Suprapubic skin (tissue), 4 donors: ENCODE measurements around the gene SLC9A8.

ENCODE experiments used
- EP300 ChIP-seq: sonication (generic); formaldehyde crosslinking; IDR thresholded peaks from one replicate; pipeline ENCODE4 v1.6.1; 2017; ENCODE audit warnings: antibody characterized with exemption
- POLR2A ChIP-seq, 2 donors: fragments of 450-650 bp; IDR thresholded peaks; one replicate each; pipeline ENCODE4 v1.6.1; 2017; ENCODE audit warnings: antibody characterized with exemption in 2 of 2, mild to moderate bottlenecking in 2 of 2, moderate library complexity in 2 of 2
- POLR2AphosphoS5 ChIP-seq, 3 donors: sonication (generic); formaldehyde crosslinking; IDR thresholded peaks; one replicate each; pipeline ENCODE4 v1.6.1; 2017; ENCODE audit warnings: antibody characterized with exemption in 3 of 3
- TF ChIP-seq, protein P1 (sequence below), 2 donors: fragments of 200-600 bp in 1 of 2; fragments of 450-650 bp in 1 of 2; sonication (generic) in 1 of 2; IDR thresholded peaks; one replicate each; pipeline ENCODE4 v1.5.1; 2016 to 2019; ENCODE audit warnings: antibody characterized with exemption in 2 of 2, mild to moderate bottlenecking in 1 of 2, moderate library complexity in 1 of 2

- TF ChIP-seq, protein P1, sequence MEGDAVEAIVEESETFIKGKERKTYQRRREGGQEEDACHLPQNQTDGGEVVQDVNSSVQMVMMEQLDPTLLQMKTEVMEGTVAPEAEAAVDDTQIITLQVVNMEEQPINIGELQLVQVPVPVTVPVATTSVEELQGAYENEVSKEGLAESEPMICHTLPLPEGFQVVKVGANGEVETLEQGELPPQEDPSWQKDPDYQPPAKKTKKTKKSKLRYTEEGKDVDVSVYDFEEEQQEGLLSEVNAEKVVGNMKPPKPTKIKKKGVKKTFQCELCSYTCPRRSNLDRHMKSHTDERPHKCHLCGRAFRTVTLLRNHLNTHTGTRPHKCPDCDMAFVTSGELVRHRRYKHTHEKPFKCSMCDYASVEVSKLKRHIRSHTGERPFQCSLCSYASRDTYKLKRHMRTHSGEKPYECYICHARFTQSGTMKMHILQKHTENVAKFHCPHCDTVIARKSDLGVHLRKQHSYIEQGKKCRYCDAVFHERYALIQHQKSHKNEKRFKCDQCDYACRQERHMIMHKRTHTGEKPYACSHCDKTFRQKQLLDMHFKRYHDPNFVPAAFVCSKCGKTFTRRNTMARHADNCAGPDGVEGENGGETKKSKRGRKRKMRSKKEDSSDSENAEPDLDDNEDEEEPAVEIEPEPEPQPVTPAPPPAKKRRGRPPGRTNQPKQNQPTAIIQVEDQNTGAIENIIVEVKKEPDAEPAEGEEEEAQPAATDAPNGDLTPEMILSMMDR (IDR thresholded peaks at IDR 0.05), result no peak
- no peak for TF ChIP-seq POLR2AphosphoS5 (IDR thresholded peaks at IDR 0.05)
- TF ChIP-seq EP300, result no peak
- TF ChIP-seq POLR2A (IDR thresholded peaks at IDR 0.05), result no peak
Observed at GRCh38 chr20:49870261-49870660, 57.6 kb downstream of the SLC9A8 start.
